Activated T-helper 1 cell treated with anti-CD3 and anti-CD28 coated beads, Interleukin-12 subunit alpha, Interleukin-12 subunit beta, Interleukin-2, Interleukin-4 antibody, amounts not matched to agents 30 ng/mL and 10 ng/mL and 1 ng/mL, durations not matched to agents 14 hours and 24 hours and 36 hours (primary cell): ENCODE data around the gene FIG4. TPM values are rescaled to one million over a fixed set of nuclear protein-coding genes. Genes with fewer than 3 reads are reported as not detected.

Source experiments
- total RNA-seq: library from RNA; stranded (reverse); gene quantifications from 2 replicates; pipeline ENCODE4 v1.2.3, GENCODE V29; 2022

Gene FIG4
- total RNA-seq, 1 donor from 2014 or later: 7.5 TPM

Other genes with a start within 250 kb of the FIG4 start
- gene MICAL1, start 235.5 kb upstream of the FIG4 start, total RNA-seq: 40.8 and 47.1 TPM in 2 replicates
- gene ZBTB24, start 208.1 kb upstream of the FIG4 start, total RNA-seq: 19.5 and 20.8 TPM in 2 replicates
- 2.8 and 3.8 TPM in 2 replicates for gene AK9, start 94 bp upstream of the FIG4 start, total RNA-seq